Trophoblast cell (in vitro differentiated cells and primary cell): ENCODE measurements around the gene CFAP52.
"Not testable (repeated sequence)": the region's sequence is repeated elsewhere in the genome, so short reads cannot be mapped to it uniquely, and the experiment has no call there.

Experiments
- DNase-seq, 2 donors: peaks; one replicate each; pipeline ENCODE4 v3.0.0-alpha.2; 2016
- H2AFZ ChIP-seq: 2 replicates; pipeline ENCODE4 v1.6.1; 2013; ENCODE audit warnings: low read length, moderate library complexity, mild to moderate bottlenecking; ENCODE audit not compliant: insufficient read depth, poor library complexity
- H2AK5ac ChIP-seq: 2 replicates; pipeline ENCODE4 v1.6.1; 2013; ENCODE audit warnings: mild to moderate bottlenecking, low read length
- H2BK120ac ChIP-seq: 2 replicates; pipeline ENCODE4 v1.6.1; 2013; ENCODE audit warnings: low read length, mild to moderate bottlenecking, moderate library complexity; ENCODE audit not compliant: insufficient read depth, poor library complexity
- H2BK12ac ChIP-seq: 2 replicates; pipeline ENCODE4 v1.6.1; 2013; ENCODE audit warnings: mild to moderate bottlenecking, low read length, moderate library complexity
- H2BK5ac ChIP-seq: 2 replicates; pipeline ENCODE4 v1.6.1; 2013; ENCODE audit warnings: low read length, low read depth, moderate library complexity, mild to moderate bottlenecking; ENCODE audit not compliant: poor library complexity
- H3K14ac ChIP-seq: 2 replicates; pipeline ENCODE4 v1.6.1; 2013; ENCODE audit warnings: mild to moderate bottlenecking, low read length
- H3K18ac ChIP-seq: 2 replicates; pipeline ENCODE4 v1.6.1; 2013; ENCODE audit warnings: mild to moderate bottlenecking, low read length
- H3K23ac ChIP-seq: 2 replicates; pipeline ENCODE4 v1.6.1; 2013; ENCODE audit warnings: low read length
- H3K27ac ChIP-seq: 2 replicates; pipeline ENCODE4 v1.5.1; 2013; ENCODE audit warnings: low read depth, mild to moderate bottlenecking, inconsistent platforms, low read length, moderate library complexity
- H3K27me3 ChIP-seq: 2 replicates; pipeline ENCODE4 v1.6.1; 2013; ENCODE audit warnings: inconsistent platforms, mild to moderate bottlenecking, low read length, moderate library complexity; ENCODE audit not compliant: insufficient read depth
- H3K36me3 ChIP-seq, 2 experiments: 1 replicate in 1 of 2; 2 replicates in 1 of 2; pipeline ENCODE4 v1.6.1; 2013; ENCODE audit warnings: low read length in 2 of 2, mild to moderate bottlenecking in 2 of 2, moderate library complexity in 1 of 2; ENCODE audit not compliant: insufficient read depth in 2 of 2, control insufficient read depth in 1 of 2
- H3K4ac ChIP-seq: 2 replicates; pipeline ENCODE4 v1.6.1; 2013; ENCODE audit warnings: low read depth, mild to moderate bottlenecking, low read length, moderate library complexity
- H3K4me1 ChIP-seq, 2 experiments: 1 replicate in 1 of 2; 2 replicates in 1 of 2; pipeline ENCODE4 v1.6.1; 2013; ENCODE audit warnings: low read length in 2 of 2, mild to moderate bottlenecking in 2 of 2, moderate library complexity in 1 of 2; ENCODE audit not compliant: insufficient read depth in 2 of 2, control insufficient read depth in 1 of 2
- H3K4me2 ChIP-seq: 2 replicates; pipeline ENCODE4 v1.6.1; 2013; ENCODE audit warnings: inconsistent platforms, mild to moderate bottlenecking, low read length, moderate library complexity
- H3K4me3 ChIP-seq: 2 replicates; pipeline ENCODE4 v1.5.1; 2013; ENCODE audit warnings: mild to moderate bottlenecking, low read depth, low read length, inconsistent platforms
- H3K79me1 ChIP-seq: one replicate; pipeline ENCODE4 v1.6.1; 2013; ENCODE audit warnings: low read length
- H3K79me2 ChIP-seq: 2 replicates; pipeline ENCODE4 v1.6.1; 2013; ENCODE audit warnings: low read length, mild to moderate bottlenecking; ENCODE audit not compliant: control insufficient read depth, insufficient read depth, poor library complexity
- H3K9ac ChIP-seq: 2 replicates; pipeline ENCODE4 v1.6.1; 2013; ENCODE audit warnings: mild to moderate bottlenecking, low read length
- H3K9me3 ChIP-seq: 2 replicates; pipeline ENCODE4 v1.6.1; 2013; ENCODE audit warnings: low read depth, mild to moderate bottlenecking, control low read depth, inconsistent platforms, low read length; ENCODE audit not compliant: insufficient read depth
- H4K12ac ChIP-seq: 2 replicates; pipeline ENCODE4 v1.6.1; 2013; ENCODE audit warnings: low read depth, mild to moderate bottlenecking, low read length, moderate library complexity
- H4K8ac ChIP-seq: 2 replicates; pipeline ENCODE4 v1.6.1; 2013; ENCODE audit warnings: low read depth, mild to moderate bottlenecking, low read length, moderate library complexity
- H4K91ac ChIP-seq: one replicate; pipeline ENCODE4 v1.6.1; 2013; ENCODE audit warnings: low read depth, mild to moderate bottlenecking, low read length, moderate library complexity
- WGBS: extraction: QIAGEN DNeasy Blood & Tissue Kit; methylation state at CpG from one replicate; pipeline ENCODE4 v1.1.7; 2013; ENCODE audit warnings: missing lambda C conversion rate; ENCODE audit not compliant: insufficient read length, insufficient coverage; ENCODE audit errors: extremely low coverage; 5-methylcytosine and 5-hydroxymethylcytosine counted together

CFAP52 gene

DNA sequence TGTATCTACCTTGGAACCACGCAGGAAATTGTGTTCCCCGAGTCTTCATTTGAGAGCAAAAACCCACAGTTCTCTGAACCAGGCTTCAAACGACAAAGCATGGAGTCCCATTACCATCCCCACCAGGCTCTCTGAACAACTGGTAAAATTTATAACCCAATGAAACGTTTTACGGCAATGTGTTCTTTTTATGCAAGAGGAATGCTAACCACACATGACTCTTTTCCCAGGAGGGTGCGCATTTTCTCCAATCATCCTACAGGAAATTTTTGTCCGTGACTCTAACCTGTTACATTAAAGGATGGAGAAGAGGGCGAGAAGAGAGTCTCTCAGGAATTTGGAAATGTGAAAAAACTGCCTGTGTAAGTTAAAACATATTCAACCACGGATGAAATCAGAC, 18.6 kb upstream of the CFAP52 start:
- Histone ChIP-seq H3K18ac (no peak overlapping the region), H2AK5ac (no peak overlapping the region), H3K23ac (no peak overlapping the region), H4K91ac (no peak overlapping the region), H2AFZ (no peak overlapping the region), H3K9ac (no peak overlapping the region), H3K36me3 (peaks cover 0 to 2% of the 10 kb centered on the region in 2 experiments), H3K4me3 (no peak overlapping the region), H2BK5ac (no peak overlapping the region), H3K4me2 (no peak overlapping the region), H3K27ac (no peak overlapping the region), H3K27me3 (no peaks in the 10 kb centered on the region), H3K4ac (no peak overlapping the region), H3K79me2 (no peaks in the 10 kb centered on the region), H2BK12ac (no peak overlapping the region), H4K8ac (no peak overlapping the region), H2BK120ac (no peak overlapping the region), H4K12ac (no peak overlapping the region), H3K9me3 (no peaks in the 10 kb centered on the region), H3K14ac (no peak overlapping the region), H3K4me1 (no peaks in the 10 kb centered on the region), H3K79me1 (no peaks in the 10 kb centered on the region)
- WGBS: no CpG with 5 or more reads among the region's 9 CpGs
- no peak for DNase-seq

DNA sequence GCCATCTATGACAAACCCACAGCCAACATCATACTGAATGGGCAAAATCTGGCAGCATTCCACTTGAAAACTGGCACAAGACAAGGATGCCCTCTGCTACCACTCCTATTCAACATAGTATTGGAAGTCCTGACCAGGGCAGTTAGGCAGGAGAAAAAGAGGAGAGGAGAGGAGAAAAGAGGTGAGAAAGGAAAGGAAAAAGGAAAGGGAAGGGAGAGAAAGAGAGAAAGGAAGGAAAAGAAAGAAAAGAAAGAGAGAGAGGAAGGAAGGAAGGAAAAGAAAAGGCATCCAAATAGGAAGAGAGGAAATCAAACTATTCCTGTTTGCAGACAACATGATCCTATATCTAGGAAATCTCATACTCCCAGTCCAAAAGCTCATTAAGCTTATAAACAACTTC, 12.3 kb upstream of the CFAP52 start:
- H3K9me3 ChIP-seq: no peaks in the 10 kb centered on the region
- no peak overlapping the region for H3K23ac ChIP-seq
- DNase-seq: no peak
- H3K4me1 ChIP-seq: no peaks in the 10 kb centered on the region
- H3K18ac ChIP-seq: no peak overlapping the region
- H4K91ac ChIP-seq: no peak overlapping the region
- no peak overlapping the region for H4K12ac ChIP-seq
- no peaks in the 10 kb centered on the region for H3K79me2 ChIP-seq
- no peak overlapping the region for H4K8ac ChIP-seq
- no peak overlapping the region for H2BK5ac ChIP-seq
- no peaks in the 10 kb centered on the region for H3K79me1 ChIP-seq
- H3K4me3 ChIP-seq: no peak overlapping the region
- H2AK5ac ChIP-seq: no peak overlapping the region
- peaks cover 3 to 7% of the 10 kb centered on the region in 2 experiments for H3K36me3 ChIP-seq
- no peak overlapping the region for H2AFZ ChIP-seq
- H2BK12ac ChIP-seq: no peak overlapping the region
- no peak overlapping the region for H3K4ac ChIP-seq
- H3K14ac ChIP-seq: no peak overlapping the region
- H3K27ac ChIP-seq: no peak overlapping the region
- H3K9ac ChIP-seq: no peak overlapping the region
- no peak overlapping the region for H2BK120ac ChIP-seq
- no peaks in the 10 kb centered on the region for H3K27me3 ChIP-seq
- no peak overlapping the region for H3K4me2 ChIP-seq

DNA sequence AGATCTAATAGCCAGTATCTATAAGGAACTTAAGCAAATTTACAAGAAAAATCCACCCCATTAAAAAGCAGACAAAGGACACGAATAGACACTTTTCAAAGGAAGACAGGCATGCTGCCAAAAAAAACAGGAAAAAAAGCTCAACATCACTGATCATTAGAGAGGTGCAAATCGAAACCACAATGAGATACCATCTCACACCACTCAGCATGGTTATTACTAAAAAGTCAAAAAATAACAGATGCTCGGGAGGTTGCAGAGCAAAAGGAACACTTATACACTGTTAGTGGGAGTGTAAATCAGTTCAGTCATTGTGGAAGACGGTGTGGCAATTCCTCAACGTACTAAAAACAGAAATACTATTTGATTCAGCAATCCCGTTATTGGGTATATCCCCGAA, 10.4 kb upstream of the CFAP52 start:
- H3K18ac ChIP-seq: no peak overlapping the region
- no peak overlapping the region for H2AFZ ChIP-seq
- no peak overlapping the region for H3K23ac ChIP-seq
- no peaks in the 10 kb centered on the region for H3K4me1 ChIP-seq
- H4K91ac ChIP-seq: no peak overlapping the region
- no peak overlapping the region for H2AK5ac ChIP-seq
- H3K36me3 ChIP-seq: peaks cover 3 to 7% of the 10 kb centered on the region in 2 experiments
- no peaks in the 10 kb centered on the region for H3K27me3 ChIP-seq
- H3K4me2 ChIP-seq: no peak overlapping the region
- H3K9me3 ChIP-seq: no peaks in the 10 kb centered on the region
- DNase-seq: no peak
- WGBS: no CpG with 5 or more reads among the region's 7 CpGs
- H2BK5ac ChIP-seq: no peak overlapping the region
- H3K9ac ChIP-seq: no peak overlapping the region
- H3K79me2 ChIP-seq: no peaks in the 10 kb centered on the region
- no peak overlapping the region for H2BK12ac ChIP-seq
- H3K4ac ChIP-seq: no peak overlapping the region
- H3K4me3 ChIP-seq: no peak overlapping the region
- H2BK120ac ChIP-seq: no peak overlapping the region
- H3K79me1 ChIP-seq: no peaks in the 10 kb centered on the region
- no peak overlapping the region for H4K8ac ChIP-seq
- no peak overlapping the region for H4K12ac ChIP-seq
- no peak overlapping the region for H3K27ac ChIP-seq
- H3K14ac ChIP-seq: no peak overlapping the region

DNA sequence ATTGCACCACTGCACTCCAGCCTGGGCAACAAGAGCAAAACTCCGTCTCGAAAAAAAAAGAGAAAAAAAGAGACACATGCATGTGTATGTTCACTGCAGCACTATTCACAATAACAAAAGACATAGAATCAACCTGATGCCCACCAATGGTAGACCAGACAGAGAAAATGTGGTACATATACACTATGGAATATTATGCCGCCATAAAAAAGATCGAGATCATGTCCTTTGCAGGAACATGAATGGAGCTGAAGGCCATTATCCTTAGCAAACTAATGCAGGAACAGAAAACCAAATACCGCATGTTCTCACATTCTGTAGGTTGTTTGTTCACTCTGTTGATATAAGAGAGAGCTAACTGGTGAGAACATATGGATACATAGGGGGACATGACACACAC, 9.7 kb upstream of the CFAP52 start:
- H3K9ac ChIP-seq, H2AFZ ChIP-seq, H4K12ac ChIP-seq, H3K14ac ChIP-seq, DNase-seq, H3K27ac ChIP-seq, H3K23ac ChIP-seq, H3K4me1 ChIP-seq, H3K9me3 ChIP-seq, H4K91ac ChIP-seq, H3K4ac ChIP-seq, H3K79me1 ChIP-seq, H2BK120ac ChIP-seq, H3K4me2 ChIP-seq, H3K79me2 ChIP-seq, H3K4me3 ChIP-seq, H3K27me3 ChIP-seq, H3K36me3 ChIP-seq, H2BK5ac ChIP-seq, H2BK12ac ChIP-seq, H4K8ac ChIP-seq, H2AK5ac ChIP-seq, H3K18ac ChIP-seq: not testable (repeated sequence)
- no CpG with 5 or more reads among the region's 5 CpGs for WGBS

DNA sequence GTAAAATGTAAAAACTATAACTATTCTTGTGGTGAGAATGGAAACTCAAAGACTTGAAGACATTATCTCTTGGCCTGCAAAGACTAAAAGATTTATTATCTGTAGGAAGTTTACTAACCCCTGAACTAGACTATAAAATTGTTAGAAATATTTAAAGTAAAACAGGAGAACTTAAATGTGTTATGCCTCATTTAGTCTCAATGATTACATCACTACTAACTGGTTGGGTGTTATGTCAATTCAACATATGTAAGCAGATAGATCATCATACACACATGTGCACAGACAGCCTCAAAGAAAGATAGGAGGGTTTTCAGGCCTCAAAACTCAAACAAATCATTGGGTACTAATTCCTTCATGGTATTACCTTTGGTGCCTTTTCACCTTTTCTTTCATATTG, 8.4 kb upstream of the CFAP52 start:
- Histone ChIP-seq H3K27ac (no peak overlapping the region), H3K9me3 (no peaks in the 10 kb centered on the region), H4K91ac (no peak overlapping the region), H3K4ac (no peak overlapping the region), H3K4me2 (no peak overlapping the region), H3K4me3 (no peak overlapping the region), H2AFZ (no peak overlapping the region), H4K12ac (no peak overlapping the region), H3K36me3 (peaks cover 3 to 7% of the 10 kb centered on the region in 2 experiments), H3K23ac (no peak overlapping the region), H3K4me1 (no peaks in the 10 kb centered on the region), H2BK5ac (no peak overlapping the region), H2BK120ac (no peak overlapping the region), H3K27me3 (no peaks in the 10 kb centered on the region), H3K9ac (no peak overlapping the region), H2BK12ac (no peak overlapping the region), H2AK5ac (no peak overlapping the region), H3K79me2 (no peaks in the 10 kb centered on the region), H3K14ac (no peak overlapping the region), H3K18ac (no peak overlapping the region), H3K79me1 (no peaks in the 10 kb centered on the region), H4K8ac (no peak overlapping the region)
- no peak for DNase-seq
